ENCODE data around the gene ETV6. TPM values are rescaled to one million over a fixed set of nuclear protein-coding genes. Genes with fewer than 3 reads are reported as not detected.

ETV6 gene
- total and polyA plus RNA-seq, 9 of the 15 experiments (the other 6 are each of a cell fraction or from before 2014, with no cell fraction given), result 0.81 to 12.7 (median 4.1) TPM

DNA sequence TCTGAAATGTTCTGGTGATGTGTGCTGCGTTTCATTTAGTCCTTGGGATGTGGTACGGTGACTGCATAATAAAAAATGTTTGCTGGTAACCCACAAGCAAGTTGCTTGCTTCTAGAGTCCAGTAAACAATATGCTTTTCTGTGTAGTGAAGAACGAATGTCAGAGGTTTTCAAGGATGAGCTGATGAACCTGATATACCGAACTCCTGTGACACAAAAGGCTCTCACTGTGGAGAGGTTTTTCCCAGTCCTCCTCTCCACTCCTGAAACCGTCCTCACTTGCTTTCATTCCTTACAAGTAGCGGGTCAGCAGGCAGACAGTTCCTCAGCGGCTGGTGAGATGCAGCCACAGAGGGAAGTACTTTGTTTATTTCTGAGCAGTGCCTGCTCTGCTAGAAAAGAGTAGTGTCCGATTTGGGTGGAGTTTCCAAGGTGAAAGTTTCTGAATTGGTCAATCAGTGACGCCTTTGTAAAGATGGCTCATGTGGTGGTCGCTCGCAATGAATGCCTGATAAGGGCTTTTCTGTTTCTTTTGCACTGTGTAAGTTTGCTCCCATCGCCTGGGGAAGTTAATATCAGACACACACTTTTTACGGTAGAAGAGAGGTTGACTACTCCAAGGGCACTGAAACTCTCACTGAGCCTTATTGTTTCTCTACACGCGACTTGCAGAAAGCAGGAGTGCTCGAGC lies 3.0 kb downstream of the ETV6 start:
- Histone ChIP-seq H3K27ac (ENCODE audit: extremely low read depth, low read depth, low read length) (peak overlapping the region; percentile 99), H3K4me1 (replicated peaks in 1 of 2; ENCODE audit: control insufficient read depth in 2 of 2, insufficient read depth in 2 of 2, low read length in 2 of 2) (peaks cover 0 to 5% of the 10 kb centered on the region in 2 experiments; a peak in 3 of 5 replicates), H3K36me3 (ENCODE audit: control insufficient read depth, insufficient read depth, low read length) (no peaks in the 10 kb centered on the region), H3K79me2 (ENCODE audit: control insufficient read depth, insufficient read depth, low read length) (peaks cover 56% of the 10 kb centered on the region), H3K27me3 (ENCODE audit: control insufficient read depth in 2 of 2, insufficient read depth in 2 of 2, low read length in 2 of 2) (no peaks in the 10 kb centered on the region), H4K20me1 (replicated peaks; ENCODE audit: control insufficient read depth, insufficient read depth, low read length) (no peaks in the 10 kb centered on the region), H3K9me3 (replicated peaks; ENCODE audit: control insufficient read depth, insufficient read depth, low read depth, low read length) (no peaks in the 10 kb centered on the region; the same call in 1 of the 2 replicates), H3K9ac (ENCODE audit: insufficient read depth in 1 of 2, low read depth in 2 of 2, low read length in 2 of 2) (peak overlapping the region; percentile 82; a peak in 3 of 4 replicates), H3K4me2 (ENCODE audit: insufficient read depth, low read length) (peak overlapping the region; percentile 79), H3K9me1 (ENCODE audit: control insufficient read depth, insufficient read depth, low read length) (no peaks in the 10 kb centered on the region), H3K4me3 (peak overlapping the region; percentile 77), H2AFZ (ENCODE audit: low read depth, low read length) (peak overlapping the region; percentile 71)
- TF ChIP-seq SPI1 (IDR thresholded peaks at IDR 0.05; ENCODE audit: borderline replicate concordance, low read depth, low read length), result peak; percentile 9; the same call in 1 of the 2 replicates
- TF ChIP-seq ZNF785 (CRISPR knock-in tag; IDR thresholded peaks at IDR 0.05), result no peak
- peak in 1 of 4 experiments; percentile 29 for DNase-seq (ENCODE audit: extremely low read depth in 1 of 4, low spot score in 3 of 4)
- peak; percentile 67 for FAIRE-seq
- in situ Hi-C loops (cut with MboI), result no loop called here
- ATAC-seq, result peak; percentile 16
- BruUV-seq (replicated peaks), result no TSS peak
- CTCF ChIA-PET (ENCODE audit: low intra/inter-chr PET ratio), result no interaction called here
- POLR2A ChIA-PET, result no interaction called here
- intact Hi-C loops (cut with micrococcal nuclease), result loop anchor here (5.0 kb wide), 1 partner anchor 145 kb away; no protein-coding TSS in a partner anchor
- WGBS (ENCODE audit: insufficient coverage, low coverage, missing lambda C conversion rate), result 6% methylated on average over 15 of the region's 16 CpGs

DNA sequence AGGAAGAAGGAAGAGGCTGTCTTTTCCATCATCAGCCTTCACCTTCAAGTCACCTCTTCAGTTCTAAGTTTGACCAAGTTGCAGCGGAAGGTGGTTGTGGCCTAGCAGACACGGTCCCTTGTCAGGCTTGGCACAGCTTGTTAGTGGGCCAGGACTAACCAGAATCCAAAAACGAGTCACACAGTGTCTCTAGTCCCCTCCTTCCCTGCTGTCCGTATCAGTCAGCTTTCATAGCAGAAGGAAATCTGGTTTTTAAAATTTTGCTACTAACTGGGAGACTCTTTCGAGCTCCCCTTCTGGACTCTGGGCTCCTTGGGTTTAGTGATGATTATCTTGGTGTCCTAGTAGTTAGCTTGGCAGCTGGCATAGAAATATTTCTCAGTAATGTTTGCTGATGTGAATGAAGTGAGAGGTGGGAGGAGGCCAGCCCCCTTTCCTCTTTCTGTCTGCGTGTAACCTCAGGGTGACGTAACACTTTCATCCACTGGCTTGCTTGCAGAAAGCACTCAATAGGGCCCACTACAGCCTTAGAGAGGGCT lies 3.8 kb downstream of the ETV6 start:
- no TSS peak for BruUV-seq (replicated peaks)
- ChIA-PET POLR2A (no interaction called here), CTCF (ENCODE audit: low intra/inter-chr PET ratio) (no interaction called here)
- Histone ChIP-seq H3K36me3 (ENCODE audit: control insufficient read depth, insufficient read depth, low read length) (no peaks in the 10 kb centered on the region), H3K9ac (ENCODE audit: insufficient read depth in 1 of 2, low read depth in 2 of 2, low read length in 2 of 2) (peak overlapping the region; percentile 41 to 82; a peak in 2 of 4 replicates), H3K4me2 (ENCODE audit: insufficient read depth, low read length) (peak overlapping the region; percentile 79), H3K4me3 (peak overlapping the region; percentile 77), H3K9me1 (ENCODE audit: control insufficient read depth, insufficient read depth, low read length) (no peaks in the 10 kb centered on the region), H3K9me3 (replicated peaks; ENCODE audit: control insufficient read depth, insufficient read depth, low read depth, low read length) (no peaks in the 10 kb centered on the region), H4K20me1 (replicated peaks; ENCODE audit: control insufficient read depth, insufficient read depth, low read length) (no peaks in the 10 kb centered on the region), H3K4me1 (replicated peaks in 1 of 2; ENCODE audit: control insufficient read depth in 2 of 2, insufficient read depth in 2 of 2, low read length in 2 of 2) (peaks cover 0 to 5% of the 10 kb centered on the region in 2 experiments; a peak in 3 of 5 replicates), H3K79me2 (ENCODE audit: control insufficient read depth, insufficient read depth, low read length) (peaks cover 59% of the 10 kb centered on the region), H3K27ac (ENCODE audit: extremely low read depth, low read depth, low read length) (peak overlapping the region; percentile 99; the same call in 2 of the 3 replicates), H2AFZ (ENCODE audit: low read depth, low read length) (peak overlapping the region; percentile 71), H3K27me3 (ENCODE audit: control insufficient read depth in 2 of 2, insufficient read depth in 2 of 2, low read length in 2 of 2) (no peaks in the 10 kb centered on the region)
- TF ChIP-seq CEBPG (CRISPR knock-in tag; IDR thresholded peaks at IDR 0.05), result no peak
- 0 out of 4 replicates have a peak, but pooled peaks of 1 of the 2 experiments have one; percentile 19 for TF ChIP-seq CEBPG (tag; conservative IDR thresholded peaks at IDR 0.05 in 1 of 2, IDR thresholded peaks at IDR 0.05 in 1 of 2)
- TF ChIP-seq HMBOX1 (IDR thresholded peaks at IDR 0.05), result peak; percentile 79
- no peak for TF ChIP-seq TBL1XR1 (IDR thresholded peaks at IDR 0.05; ENCODE audit: low read length in 2 of 2)
- TF ChIP-seq, protein P1, sequence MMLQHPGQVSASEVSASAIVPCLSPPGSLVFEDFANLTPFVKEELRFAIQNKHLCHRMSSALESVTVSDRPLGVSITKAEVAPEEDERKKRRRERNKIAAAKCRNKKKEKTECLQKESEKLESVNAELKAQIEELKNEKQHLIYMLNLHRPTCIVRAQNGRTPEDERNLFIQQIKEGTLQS (IDR thresholded peaks at IDR 0.05), result peak; percentile 52; the same call in 1 of the 2 replicates
- TF ChIP-seq, protein P1 (CRISPR knock-in tag; conservative IDR thresholded peaks at IDR 0.05), result no peak
- TF ChIP-seq CC2D1A (IDR thresholded peaks at IDR 0.05), result no peak
- 0 out of 2 replicates have a peak, but pooled peaks have one; percentile 20 for TF ChIP-seq ZFX (CRISPR knock-in tag; IDR thresholded peaks at IDR 0.05)
- TF ChIP-seq CEBPB (tag; IDR thresholded peaks at IDR 0.05), result 0 out of 2 replicates have a peak, but pooled peaks have one; percentile 20
- DNase-seq (ENCODE audit: extremely low read depth in 1 of 4, low spot score in 3 of 4) (peak in 1 of 4 experiments; percentile 12), FAIRE-seq (no peak), ATAC-seq (no peak)
- 35% methylated on average over 4 of the region's 7 CpGs for WGBS (ENCODE audit: insufficient coverage, low coverage, missing lambda C conversion rate)
- in situ Hi-C loops (cut with MboI) (no loop called here), intact Hi-C loops (cut with micrococcal nuclease) (loop anchor here (5.0 kb wide), 1 partner anchor 144 kb away; no protein-coding TSS in a partner anchor)
